GM19468 (cell line): ENCODE data around the gene CDC45.
A peak's percentile ranks its signal among the peaks of the same experiment; 100 is the strongest.
"Not testable (repeated sequence)": the region's sequence is repeated elsewhere in the genome, so short reads cannot be mapped to it uniquely, and the experiment has no call there.

Source experiments
- ATAC-seq: cut with Tn5 transposase; IDR thresholded peaks from one replicate; pipeline ENCODE4 v1.9.1; 2021; ENCODE audit warnings: mild to moderate bottlenecking, moderate library complexity, moderate number of reproducible peaks; ENCODE audit not compliant: unreplicated experiment; ENCODE audit errors: extremely low read depth

CDC45 gene, protein sequence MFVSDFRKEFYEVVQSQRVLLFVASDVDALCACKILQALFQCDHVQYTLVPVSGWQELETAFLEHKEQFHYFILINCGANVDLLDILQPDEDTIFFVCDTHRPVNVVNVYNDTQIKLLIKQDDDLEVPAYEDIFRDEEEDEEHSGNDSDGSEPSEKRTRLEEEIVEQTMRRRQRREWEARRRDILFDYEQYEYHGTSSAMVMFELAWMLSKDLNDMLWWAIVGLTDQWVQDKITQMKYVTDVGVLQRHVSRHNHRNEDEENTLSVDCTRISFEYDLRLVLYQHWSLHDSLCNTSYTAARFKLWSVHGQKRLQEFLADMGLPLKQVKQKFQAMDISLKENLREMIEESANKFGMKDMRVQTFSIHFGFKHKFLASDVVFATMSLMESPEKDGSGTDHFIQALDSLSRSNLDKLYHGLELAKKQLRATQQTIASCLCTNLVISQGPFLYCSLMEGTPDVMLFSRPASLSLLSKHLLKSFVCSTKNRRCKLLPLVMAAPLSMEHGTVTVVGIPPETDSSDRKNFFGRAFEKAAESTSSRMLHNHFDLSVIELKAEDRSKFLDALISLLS

DNA sequence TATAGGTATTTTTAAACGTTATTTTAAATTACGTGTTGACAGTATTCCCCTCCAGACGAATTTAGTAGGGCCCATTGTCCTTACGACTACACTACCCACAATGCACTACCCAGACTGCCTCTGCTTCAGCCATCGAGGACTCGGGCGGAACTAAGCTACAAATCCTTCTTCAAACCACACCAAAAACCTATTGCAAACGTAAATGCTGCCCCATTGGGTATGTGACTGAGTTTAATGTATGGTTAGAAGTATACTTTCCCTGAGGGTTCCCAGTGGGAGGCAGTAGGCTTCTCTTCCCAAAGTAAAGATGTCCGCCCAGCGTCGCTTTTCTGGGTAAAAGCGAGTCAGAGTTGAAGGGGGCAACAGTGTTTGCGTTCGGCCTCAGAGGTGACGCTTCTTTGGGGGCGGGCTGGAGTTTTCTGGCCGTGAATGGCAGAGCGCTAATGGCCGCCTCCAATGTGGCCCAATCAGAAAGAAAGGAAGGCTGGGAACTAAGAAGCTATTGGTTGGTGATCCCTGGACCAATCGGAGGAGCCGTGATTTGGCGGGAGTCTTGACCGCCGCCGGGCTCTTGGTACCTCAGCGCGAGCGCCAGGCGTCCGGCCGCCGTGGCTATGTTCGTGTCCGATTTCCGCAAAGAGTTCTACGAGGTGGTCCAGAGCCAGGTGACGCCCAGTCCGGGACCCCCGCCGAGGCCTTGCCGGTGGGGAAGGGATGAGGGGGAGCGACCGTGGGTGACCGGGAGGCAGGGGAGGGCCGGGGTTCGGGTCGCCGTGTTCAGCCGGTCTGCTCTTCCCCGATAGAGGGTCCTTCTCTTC is at the start of gene CDC45:
CDC45 (plus strand) TSS at position 566 of the 818 bp plus-strand sequence; CDS start at position 615, 49 bp downstream.
- ATAC-seq, result peak; percentile 64

DNA sequence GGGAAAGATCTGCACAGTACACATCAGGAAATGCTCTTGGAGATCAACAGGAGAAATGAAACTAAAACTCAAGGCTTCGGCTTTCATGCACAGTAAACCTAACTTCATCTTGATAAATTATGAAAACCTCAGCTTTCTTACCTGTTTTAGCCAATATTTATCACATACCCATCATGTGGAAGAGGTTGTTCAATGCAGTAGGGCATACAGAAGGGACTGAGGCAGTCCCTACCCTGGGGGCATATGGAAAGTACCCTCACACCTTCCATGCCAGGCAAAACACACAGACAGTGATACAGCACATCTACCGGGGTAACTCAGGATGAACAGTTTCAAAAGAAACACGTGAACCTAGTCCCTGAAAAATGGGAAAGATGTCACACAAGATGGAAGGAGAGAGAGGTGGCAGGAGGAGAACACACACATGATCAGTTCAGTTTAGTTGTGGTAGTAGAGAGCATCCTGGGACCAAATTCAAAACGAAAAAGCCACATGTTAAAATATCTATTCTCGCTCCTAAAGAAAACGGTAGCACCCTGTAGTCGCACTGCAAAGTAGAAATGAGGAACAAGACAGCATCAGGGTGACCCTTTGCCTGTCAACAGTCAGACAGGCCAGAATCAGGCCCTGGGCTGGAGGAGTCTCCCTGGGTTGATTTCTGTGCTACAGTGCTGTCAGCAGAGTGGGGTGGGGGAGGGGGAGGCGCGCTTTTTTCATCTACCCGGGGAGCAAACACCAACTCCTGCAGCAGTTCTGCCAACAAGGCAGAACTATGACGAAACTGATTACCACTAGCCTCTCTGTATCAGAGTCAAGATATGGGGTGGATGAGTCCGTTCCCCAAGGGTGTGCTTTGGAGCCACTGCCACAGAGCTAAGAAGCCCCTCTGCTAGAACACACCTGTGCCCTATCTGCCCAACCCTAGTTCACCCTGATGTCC is 49.5 kb upstream of the CDC45 start:
- no peak for ATAC-seq

DNA sequence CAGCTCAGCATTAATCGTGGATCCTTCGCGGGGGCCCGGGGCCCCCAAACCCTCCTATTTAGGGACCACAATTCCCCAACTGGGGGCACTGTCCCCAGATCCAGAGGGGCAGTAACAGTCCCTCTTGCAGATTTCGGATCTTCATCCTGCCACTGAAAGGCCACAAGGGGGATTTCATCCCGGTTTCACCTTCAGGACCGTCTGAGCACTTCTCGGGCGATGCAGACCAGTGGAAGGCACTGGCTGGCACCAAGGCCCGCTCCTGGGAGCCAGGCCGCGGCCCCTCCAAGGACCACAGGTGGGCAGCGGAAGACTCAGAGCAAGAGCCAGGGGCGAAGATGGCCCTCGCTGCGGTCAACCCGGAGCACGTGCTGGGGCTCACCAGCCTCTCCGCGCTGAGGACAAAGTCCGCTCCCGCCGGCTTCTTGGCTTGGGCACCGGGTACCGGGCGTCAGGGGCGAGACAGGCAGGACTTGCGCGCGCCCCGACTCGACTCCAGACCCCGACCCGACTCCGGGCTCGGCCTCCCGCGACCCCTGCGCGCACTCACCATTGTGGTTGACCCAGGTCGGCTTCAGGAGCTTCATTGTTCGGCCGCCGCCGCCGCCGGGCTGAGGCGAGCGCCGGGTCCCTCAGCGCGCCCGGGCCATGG is 48.7 kb upstream of the CDC45 start:
- ATAC-seq, result no peak

DNA sequence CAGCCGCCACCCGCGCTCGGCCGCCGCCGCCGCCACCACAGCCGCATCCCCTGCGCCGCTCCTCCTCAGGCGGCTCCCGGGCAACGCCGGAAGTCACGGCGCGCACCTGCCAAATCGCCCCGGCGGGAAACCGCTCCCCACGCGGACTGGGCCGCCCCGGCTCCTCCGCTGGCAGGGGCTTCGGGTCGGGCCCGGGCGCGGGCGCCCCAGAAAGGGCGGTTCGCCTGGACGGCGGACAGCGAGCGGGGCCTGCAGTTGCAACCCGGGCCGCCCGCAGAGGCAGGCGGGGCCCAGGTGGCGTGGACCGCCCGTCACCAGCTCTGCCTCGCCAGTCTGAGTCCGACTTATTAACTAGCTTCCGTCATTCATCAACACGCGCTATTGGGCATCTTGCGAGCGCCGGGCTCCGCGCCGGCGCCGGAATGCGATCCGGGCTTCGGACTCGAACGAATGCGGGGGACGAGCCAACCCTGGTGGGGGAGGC is 48.0 kb upstream of the CDC45 start, which contains the start of gene HIRA:
HIRA (minus strand) TSS at position 85 of the 484 bp plus-strand sequence. CDS start 257 bp downstream, outside the sequence.
- ATAC-seq, result peak; percentile 5

DNA sequence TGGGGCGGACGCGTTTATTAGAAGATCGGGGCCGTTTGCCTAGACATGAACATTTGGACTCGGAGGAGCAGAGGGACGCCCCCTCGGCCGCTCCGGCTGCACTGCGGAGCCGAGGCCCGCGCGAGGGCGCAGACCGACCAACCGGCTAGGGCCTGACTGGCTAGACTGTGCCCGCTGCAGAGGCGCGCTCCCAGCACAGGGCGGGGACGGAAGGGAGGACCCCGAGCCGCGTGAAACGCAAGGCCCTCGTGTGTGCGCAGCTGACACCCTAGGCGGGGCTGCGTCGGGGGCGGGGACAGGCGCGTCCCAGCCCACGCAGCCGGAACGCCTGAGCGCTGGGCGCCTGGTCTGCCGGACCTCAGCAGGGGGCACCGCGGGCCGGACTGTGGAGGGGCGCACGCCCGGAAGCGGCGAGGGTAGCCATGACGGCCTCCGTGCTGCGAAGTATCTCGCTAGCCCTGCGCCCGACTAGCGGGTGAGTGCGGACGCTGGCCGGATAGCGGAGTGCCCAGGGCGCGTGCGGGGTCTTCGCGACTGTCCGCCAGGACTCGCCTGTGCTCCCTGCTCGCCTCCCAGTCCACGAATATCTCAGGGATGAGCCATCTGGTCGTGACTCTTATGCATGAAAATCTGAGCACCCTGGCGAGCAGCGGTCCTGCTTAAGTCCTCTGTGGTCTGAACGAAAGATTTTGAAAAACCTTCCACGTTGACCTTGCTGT is 47.4 kb upstream of the CDC45 start, which contains the start of gene MRPL40:
MRPL40 (plus strand) TSS at position 413 of the 719 bp plus-strand sequence; CDS start at position 423, 10 bp downstream.
- ATAC-seq, result peak; percentile 47

DNA sequence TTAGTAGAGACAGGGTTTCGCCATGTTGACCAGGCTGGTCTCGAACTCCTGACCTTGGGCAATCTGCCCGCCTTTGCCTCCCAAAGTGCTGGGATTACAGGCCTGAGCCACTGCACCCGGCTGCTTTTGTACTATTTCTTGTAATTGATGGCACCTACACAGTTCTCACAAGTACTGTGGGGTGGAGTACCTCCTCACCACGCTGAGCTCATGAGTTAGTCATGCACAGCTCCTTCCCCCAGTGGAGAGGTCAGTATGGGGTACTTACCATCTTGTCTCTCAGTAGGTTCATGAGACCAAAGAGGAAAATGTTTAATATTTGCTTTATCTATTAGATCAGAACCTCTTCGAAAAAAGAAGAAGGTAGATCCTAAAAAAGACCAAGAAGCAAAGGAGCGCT is 45.3 kb upstream of the CDC45 start:
- no peak for ATAC-seq

DNA sequence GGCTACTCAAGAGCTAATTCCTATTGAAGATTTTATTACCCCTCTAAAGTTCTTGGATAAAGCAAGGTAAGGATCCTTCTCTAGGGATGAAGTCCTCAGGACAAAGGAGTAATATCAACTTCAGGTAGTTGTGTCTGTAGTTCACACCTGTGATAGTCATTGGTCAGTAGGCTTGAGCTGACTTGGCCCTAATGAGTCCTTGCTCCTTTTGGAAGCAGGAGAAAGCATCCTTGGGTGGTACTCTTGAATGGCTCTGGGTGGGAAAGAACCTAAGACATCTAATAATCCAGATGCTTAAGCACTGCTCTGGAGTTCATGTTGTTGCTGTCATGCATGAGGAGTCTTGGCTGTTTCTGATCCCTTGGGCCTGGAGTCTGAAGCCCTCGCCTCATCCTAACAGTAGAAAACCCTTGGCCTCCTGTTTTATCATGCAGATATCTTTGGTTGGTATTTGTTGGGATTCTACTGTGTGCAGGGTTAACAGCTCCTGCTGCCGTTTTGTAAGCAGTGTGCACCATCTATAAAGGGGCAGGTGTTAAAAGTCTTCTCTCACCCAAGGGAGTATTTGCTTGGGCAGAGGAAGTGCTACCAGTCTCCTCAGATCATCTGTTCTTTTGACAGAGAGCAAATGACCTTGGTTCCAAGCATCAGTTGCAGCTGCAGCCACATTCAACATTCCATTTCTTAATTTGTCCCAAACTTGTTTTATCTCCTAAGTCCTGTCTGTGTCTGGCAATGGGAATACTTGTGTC is 44.7 kb upstream of the CDC45 start:
- no peak for ATAC-seq

DNA sequence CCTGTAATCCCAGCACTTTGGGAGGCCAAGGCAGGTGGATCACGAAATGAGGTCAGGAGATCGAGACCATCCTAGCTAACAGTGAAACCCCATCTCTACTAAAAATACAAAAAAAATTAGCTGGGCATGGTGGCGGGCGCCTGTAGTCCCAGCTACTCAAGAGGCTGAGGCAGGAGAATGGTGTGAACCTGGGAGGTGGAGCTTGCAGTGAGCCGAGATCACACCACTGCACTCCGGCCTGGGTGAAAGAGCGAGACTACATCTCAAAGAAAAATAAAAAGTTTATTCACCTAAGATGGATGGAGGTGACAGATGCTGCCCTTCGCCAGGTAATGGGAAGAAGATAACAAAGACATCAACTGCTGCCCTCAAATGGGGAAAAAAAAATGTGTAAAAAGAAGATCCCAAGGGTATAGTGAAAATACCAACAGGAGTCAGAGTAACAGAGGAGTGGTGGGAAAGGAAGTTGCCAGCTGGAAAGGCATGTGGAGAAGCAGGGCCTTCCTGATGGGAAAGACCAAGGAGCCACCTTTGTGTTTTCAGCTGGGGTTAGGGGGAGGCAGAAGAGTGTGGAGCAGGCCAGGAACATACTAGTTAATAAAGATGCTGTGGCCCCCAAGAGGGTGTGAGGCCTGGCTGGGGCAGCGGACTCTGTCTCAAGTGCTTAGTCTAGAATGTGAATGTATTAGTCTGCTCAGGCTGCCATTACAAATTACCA is 43.1 kb upstream of the CDC45 start:
- not testable (repeated sequence) for ATAC-seq

DNA sequence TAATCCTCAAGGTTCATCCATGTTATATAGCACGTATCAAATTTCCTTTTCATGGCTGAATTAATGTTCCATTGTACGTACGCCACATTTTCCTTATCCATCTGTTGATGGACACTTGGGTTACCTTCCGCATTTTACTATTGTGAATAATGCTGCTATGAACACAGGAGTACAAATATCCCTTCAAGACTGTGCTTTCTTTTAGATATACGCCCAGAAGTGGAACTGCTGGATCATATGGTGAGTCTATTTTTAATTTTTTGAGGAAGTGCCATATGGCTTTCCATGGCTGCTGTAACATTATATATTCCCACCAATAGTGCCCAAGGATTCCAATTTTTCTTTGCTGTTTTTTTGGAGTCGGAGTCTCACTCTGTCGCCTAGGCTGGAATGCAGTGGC is 41.4 kb upstream of the CDC45 start:
- ATAC-seq, result no peak

DNA sequence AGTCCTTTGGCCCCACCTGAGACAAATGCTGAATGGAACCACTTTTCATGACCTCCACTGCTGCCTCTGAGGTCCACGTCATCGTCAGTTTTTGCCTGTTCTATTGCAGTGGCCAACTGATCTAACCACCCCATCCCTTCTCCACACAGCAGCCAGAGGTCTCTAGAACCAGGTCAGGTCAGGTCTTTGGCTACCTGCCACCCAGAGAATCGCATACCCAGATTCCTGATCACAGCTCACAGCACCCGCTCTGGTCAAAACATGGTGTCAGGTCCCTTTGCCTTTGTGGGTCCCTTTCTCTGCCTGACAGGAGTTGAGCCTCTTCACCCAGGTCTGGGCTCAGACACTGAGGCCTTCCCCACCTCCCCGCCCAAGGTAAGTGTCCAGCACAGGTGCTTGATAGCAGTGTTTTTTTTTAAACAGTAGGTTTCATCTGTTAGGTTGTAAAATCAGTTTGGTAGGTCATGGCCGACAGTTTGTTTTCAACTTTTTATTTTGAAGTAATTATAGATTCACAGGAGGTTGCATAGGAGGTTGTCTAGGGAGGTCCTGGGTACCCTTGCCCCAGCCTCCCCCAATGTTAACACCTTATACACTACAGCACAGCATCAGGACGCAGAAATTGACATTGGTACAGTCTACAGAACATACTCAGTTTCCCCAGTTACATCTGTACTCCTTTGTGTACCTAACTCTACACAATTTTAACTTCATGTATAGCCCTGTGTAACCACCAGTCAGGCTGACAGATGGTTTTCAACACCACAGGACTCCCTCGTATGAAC is 39.1 kb upstream of the CDC45 start:
- no peak for ATAC-seq

DNA sequence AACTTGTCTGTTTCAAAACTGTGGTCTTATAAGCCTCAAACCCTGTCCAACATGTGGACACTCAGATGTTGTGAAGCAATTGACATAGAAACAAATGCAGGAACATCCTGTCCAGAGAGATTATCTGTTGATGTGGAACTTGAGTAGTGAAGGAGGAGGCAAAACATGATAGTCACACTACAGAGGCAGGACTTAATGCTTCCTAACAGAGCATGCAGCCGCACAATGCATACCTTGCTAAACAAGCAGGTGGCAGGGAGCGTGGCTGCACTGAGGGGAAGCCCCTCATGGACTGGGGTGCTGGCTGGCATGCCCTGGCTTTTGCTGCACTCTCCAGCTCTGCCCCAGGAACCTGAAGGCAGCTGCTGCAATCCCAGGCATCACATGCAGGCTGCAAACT is 37.6 kb upstream of the CDC45 start:
- no peak for ATAC-seq

DNA sequence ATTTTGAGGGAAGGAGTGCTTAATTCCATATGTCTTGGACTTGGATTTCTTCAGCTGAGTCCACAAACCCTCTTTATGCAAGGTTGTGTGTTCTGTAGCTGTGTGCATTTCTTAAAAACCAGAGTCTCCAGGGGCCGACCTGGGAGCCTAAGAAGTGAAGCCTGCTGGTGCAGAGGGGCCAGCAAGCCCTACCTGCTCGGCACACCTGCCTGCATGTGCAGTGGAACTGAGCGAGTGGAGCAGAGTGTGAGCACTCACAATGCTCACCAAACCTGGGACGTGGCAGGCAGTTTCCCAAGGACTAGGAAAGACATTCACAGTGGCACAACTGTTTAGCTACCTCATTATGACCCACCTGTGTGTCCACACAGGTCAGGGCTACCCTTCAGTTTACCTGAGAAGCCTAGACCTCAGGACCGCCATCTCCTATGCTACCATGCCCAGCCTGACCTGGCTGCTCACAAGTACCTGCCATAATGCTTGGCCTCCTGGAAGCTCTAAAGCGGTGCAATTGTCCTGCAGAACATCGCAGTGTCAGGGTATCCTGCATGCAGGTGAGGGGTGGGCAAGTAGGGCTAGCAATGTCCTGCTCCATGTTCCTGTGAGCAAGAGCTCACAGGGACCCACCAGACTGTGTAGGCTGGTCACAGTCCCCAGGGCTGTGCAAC is 36.0 kb upstream of the CDC45 start:
- ATAC-seq, result no peak

DNA sequence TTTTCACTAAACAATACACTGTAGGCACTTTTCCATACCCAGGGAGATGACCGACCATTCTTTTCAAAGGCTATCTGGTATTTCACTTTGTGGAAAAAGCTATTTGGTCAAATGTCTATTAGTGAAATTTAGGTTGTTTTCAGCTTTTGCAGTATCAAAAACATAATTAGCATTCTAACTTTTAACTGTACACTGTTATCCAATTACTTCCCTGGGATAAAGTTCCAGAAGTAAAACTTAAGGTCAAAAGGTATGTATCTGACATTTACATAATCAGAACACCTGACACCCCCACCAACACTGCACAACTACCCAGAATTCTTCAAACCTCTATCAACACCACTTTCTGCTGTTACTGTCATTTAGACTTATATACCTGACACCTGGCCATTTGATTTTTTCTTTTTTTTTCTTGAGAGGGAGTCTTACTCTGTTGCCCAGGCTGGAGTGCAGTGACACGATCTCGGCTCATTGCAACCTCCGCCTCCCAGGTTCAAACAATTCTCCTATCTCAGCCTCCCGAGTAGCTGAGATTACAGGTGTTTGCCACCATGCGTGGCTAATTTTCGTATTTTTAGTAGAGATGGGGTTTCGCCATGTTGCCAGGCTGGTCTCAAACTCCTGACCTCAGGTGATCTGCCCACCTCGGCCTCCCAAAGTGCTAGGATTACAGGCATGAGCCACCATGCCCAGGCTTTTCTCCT is 34.3 kb upstream of the CDC45 start:
- ATAC-seq, result not testable (repeated sequence)

DNA sequence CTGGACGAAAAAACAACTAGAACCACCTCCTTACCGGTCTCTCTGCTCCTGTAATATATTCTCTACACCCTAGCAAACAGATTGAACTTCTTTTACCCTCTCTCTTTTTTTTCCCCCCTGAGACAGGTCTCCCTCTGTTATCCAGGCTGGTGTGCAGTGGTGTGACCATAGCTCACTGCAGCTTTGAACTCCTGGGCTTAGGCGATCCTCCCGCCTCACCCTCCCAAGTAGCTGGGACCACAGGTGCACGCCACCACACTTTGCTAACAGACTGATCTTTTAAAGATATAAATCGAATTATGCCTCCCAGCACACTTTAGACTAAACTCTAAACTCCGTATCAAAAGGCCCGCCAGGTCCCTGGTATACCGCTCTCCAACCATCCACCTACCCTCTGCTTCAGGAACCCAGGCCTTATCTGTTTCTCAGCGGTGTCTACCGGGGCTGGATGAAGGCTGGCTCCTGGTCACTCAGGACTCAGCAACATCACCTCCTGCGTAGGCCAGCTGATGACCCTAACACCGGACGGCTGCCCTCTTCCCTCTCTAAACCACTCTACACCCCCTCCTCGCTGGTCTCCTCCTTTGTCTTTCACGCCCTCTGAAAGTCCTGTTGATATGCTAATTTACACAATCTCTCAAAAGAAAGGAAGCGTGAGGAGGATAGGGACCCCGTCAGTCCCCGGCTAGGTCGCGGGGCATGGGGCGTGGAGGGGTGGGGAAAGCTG is 33.0 kb upstream of the CDC45 start:
- ATAC-seq, result no peak
